ENCODE measurements around the gene MYZAP. TPM values are rescaled to one million over a fixed set of nuclear protein-coding genes. Genes with fewer than 3 reads are reported as not detected.
"Not testable (repeated sequence)": the region's sequence is repeated elsewhere in the genome, so short reads cannot be mapped to it uniquely, and the experiment has no call there.

MYZAP gene
- total RNA-seq, 1 donor from 2014 or later = 3.5 TPM

DNA sequence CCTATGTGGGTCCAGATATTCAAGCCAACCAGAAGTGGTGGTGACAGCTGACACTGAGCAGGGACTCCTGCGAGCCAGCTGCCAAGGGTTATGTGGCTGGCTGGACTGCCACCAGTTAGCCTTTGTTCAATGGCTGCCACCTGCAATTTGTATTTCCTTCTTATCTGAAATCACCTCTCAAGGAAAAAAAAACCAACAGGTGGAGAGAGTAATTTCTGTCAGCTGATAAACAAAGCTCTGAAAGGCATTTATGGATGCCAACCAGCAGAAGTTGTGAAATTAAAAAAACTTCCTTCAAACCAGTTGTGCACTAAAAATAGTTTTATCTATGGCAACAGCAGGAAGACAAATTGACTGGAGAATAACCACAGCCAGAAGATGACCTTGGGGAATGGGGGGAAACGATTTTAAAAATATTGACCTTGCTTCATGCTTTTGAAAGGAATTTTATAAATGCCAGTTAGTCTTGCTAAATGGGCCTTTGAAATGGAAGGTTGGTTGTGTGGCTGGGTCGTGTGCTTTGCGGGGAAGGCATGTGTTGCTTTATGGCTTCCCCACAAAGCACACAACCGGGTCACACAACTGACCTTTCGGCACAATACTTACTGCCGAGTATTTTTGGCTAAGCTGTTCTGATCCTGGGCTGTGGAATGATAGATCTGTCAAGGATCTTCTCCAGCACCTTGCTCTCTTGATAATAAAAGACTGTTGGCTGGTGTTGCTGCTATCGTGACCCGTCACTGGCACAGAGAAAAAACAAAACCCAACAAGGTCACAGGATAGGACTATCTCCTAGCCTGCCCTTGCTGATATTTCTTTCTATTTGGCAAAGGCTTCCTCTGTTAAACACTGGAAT is 3.5 kb downstream of the MYZAP start:
- no peak for DNase-seq

DNA sequence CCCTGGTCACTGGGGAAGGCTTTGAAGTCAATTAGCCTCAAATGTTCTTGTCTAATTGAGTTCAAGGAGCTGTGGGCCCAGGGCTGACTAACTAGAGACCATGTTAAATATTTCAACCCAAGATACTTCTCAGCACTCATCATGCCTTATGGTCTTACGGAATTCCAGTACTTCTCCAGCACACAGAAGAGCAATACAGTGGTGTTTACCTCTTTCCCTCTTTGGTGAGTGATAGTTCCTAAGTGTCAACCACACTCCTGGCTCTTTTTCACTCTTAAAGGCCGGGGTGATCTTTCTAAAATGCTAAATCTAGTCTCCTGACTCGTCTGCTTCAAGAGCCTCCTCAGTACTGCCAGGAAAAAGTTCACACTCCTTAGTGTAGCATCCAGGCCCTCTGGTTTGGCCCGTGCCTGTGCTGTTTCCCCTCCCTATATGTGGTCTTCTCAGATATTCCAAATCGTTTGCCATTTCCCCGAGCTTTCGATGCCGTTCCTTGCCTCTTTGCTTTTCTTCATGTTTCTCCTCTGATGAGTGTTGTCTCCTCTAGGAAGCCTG is 4.7 kb downstream of the MYZAP start:
- no peak for DNase-seq

DNA sequence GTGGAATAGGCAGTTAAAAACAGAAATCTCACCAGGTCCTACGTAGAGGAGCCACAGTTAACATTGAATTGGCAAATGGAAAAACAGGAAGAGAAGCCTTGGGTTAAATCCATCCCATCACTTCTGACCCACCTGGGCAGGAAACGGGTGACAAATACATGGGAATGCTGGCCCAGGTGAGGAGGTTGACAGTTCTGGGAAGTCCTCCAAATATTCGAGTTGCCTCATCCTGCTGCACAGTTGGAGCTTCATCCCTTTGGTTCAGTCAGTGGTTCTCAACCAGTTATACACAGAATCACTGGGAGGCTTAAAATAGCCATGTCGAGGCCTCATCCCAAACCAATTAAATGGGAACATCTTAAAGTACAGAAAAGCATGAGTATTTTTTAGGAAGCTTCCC is 5.3 kb downstream of the MYZAP start:
- DNase-seq = peak; percentile 61

- no peak for DNase-seq
These were observed 5.7 kb downstream of the MYZAP start for GRCh38 chr15:57597431-57597830.

DNA sequence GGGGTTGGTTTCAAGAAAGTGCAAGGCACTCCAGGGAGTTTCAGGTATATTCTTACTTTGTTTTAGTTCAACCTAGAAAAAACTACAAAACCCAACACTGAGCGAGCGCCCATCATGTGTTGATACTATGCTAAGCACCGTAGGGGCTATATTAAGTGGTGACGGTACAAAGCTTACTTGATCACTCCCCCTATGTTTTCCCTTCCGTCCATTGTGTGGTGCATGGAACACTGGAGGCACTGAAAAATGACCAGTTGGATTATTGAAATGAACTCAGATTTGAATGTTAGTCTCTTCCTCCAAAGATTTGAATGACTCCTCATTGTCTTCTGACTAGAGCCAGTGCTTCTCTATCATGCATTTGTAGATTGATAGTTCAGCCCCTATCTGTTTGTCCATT is 6.6 kb downstream of the MYZAP start:
- no peak for DNase-seq

DNA sequence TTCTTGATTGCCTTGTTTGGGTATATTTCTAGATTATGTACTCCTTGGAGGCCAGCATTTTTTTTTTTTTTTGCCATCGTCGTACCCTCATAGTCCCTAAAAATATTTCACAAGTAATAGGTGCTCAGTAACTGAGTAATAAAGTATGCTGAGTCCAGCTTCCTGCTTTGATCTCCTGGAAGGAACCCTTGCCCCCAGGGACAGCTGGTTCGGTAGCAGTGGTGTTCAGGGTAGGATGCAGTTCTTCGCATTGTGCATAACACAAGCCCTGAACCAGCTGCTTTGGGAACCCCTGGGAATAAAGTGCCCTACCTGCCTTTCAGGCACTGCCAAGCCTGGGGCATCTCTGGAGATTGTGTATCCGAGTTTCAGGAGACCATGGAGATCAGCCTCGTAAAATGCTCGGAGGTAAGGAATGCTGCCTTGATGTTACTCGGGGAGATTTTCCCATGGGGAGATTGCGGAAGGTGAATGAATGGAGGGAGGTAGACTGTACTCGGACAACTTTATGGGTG is 7.6 kb downstream of the MYZAP start:
- DNase-seq = no peak

DNA sequence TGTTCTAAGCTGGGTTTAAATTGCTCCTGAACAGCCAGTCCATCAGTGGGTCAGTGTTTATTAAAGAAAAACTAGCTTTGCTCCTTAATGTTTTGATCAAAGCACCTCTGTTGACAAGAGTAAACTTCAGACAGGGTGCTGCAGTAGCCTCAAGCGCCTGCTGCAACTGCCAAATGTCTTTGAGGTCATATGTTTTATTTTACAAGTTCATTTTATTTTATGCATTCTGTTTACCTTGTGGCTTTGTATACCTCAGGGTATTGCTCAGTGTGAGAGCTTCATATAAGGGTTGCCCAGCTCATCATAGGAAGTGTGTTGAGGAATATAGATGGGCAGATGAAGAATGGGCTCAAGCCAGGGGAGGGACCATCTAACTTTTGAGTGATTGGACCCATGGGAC is 8.5 kb downstream of the MYZAP start:
- DNase-seq = no peak

DNA sequence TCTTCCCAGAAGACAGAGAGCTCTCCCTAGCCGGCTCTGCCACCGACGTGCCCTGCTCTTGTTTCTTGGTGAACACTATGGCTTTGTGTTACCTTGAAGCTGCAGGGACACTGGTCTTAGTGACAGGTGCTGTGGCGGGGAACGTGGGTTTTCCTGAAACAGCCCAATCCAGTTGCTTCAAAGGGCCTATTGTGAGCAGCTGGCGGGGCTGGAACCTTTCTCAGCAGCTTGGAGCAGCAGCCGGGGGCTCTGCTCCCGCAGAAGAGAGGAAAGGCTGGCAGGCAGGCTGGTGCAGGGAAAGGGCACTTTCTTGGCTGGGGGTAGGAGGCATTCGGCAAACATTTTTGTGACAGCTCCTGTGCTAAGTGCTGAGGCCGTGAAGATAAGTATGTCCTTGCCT is 12.8 kb downstream of the MYZAP start:
- DNase-seq = peak; percentile 49

DNA sequence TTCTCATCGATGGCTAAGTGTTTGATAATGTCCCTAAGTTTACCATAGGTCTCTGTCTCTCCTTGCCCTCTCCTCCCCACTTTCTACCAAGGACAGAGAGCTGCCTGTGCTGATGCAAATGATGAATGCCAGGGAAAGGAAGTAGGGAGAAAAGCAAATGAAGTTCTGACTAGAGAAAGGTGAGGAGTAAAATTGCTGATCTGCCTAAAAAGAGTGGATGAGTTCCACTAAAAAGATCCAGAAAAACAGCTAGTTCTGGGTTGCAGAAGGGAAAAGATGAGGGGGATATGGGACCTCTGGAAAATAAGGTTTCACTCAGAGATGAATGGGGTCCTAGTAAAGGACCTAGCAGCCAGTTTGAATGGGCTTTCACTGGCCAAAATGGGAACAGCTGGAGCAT is 13.8 kb downstream of the MYZAP start:
- DNase-seq = no peak

DNA sequence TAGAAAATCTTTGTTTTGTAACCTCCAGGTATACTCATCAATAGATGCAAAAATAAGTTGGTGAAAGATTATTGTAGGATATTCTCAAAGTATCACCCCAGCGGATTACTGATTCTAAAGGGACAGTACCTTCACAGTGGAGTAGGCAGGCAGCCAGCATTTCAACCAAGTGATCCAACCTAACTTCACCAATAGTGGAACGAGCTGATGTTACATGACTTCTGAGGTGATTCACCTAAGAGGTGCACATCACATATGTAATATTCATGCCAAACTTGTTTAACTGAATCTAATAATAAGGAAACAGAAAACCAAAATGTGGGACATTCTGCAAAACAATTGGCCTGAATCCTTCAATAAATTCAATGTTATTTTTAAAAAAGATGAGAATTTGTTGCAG is 14.3 kb downstream of the MYZAP start:
- DNase-seq = no peak

- DNase-seq = no peak
These were observed 15.1 kb downstream of the MYZAP start for GRCh38 chr15:57606816-57607215.

- no peak for DNase-seq
These were observed 15.9 kb downstream of the MYZAP start for GRCh38 chr15:57607570-57608000.

- no peak for DNase-seq
These were observed 18.3 kb downstream of the MYZAP start for GRCh38 chr15:57609805-57610529.

DNA sequence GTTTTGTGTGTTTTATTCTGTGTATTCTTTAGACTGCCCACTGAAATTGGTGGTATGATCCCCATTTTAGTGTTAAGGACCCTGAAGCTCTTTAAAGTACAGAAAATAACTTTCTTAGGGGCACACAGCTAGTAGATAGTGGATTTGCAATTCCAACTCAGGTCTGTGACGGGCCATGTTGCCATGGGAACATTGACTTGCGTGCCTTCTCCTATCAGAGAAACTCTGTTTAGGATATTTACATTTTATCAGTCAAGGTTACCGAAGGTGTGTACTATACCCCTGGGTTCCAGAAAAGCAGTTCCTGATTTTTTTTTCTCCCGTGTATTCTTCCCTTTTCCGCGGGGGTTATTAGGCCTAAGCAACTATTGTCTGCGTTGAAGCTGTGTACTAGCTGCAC is 19.4 kb downstream of the MYZAP start:
- DNase-seq = no peak

DNA sequence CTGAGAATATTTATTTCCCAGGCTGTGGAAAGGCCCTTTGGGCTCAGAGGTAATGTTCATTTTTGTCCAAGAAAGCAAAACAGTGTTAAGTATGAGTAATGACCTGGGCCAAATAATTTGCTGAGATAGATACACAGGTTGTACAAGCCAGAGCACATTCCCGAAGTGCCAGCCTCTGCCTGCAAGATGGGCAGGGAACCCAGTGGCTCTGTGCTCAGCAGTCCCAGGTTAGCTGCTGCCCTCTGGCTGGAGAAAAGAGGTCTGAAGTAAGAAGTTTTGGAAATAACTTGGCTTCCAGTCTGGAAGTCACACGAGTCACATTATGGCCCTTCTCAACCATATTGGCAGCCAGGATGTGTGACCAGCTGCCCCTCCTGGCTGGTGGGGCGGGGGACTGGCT is 20.2 kb downstream of the MYZAP start:
- peak; percentile 57 for DNase-seq

GRCh38 chr15:57614241-57614640 is 22.5 kb downstream of the MYZAP start:
- no peak for DNase-seq

GRCh38 chr15:57615951-57616496 is 24.3 kb downstream of the MYZAP start:
- not testable (repeated sequence) for DNase-seq

DNA sequence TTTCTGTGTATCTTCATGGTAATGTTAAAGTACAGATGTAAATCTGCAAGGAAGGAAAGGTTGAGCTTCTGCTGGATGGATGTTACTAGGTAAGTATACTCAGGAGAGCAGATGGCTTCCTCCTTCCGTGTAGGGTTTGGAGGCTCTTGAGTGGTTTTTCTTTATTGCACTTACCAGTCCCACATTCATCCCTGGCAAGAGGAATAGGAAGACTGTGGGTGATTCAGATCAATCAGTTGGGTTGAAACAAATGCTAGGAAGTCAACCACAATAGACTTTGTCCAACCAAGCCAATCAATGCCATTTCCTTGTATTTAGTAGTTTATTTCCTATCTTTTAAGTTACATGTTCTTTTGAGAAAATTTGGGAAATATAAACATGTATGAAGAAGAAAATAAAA is 26.6 kb downstream of the MYZAP start:
- DNase-seq = no peak

- no peak for DNase-seq
These were observed 28.0 kb downstream of the MYZAP start for GRCh38 chr15:57619746-57620145.

GRCh38 chr15:57624730-57625129 is 33.0 kb downstream of the MYZAP start:
- no peak for DNase-seq

- no peak for DNase-seq
These were observed 34.2 kb downstream of the MYZAP start for GRCh38 chr15:57625703-57626448.
